Midbrain (tissue), 1 donor: ENCODE results near the gene SETDB1.
A peak's percentile ranks its signal among the peaks of the same experiment; 100 is the strongest.
"Not testable (repeated sequence)": the region's sequence is repeated elsewhere in the genome, so short reads cannot be mapped to it uniquely, and the experiment has no call there.

Source experiments
- DNase-seq: peaks from one replicate; lab custom pipeline; 2025; lab: John Stamatoyannopoulos, UW

SETDB1 gene

DNA sequence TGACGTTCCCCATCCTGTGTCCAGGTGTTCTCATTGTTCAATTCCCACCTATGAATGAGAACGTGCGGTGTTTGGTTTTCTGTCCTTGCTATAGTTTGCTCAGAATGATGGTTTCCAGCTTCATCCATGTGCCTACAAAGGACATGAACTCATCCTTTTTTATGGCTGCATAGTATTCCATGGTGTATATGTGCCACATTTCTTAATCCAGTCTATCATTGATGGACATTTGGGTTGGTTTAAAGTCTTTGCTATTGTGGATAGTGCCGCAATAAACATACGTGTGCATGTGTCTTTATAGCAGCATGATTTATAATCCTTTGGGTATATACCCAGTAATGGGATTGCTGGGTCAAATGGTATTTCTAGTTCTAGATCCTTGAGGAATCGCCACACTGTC lies 2.6 kb downstream of the SETDB1 start:
- DNase-seq: not testable (repeated sequence)

- DNase-seq: no peak
These were observed 5.6 kb downstream of the SETDB1 start for GRCh38 chr1:150931773-150932172.

DNA sequence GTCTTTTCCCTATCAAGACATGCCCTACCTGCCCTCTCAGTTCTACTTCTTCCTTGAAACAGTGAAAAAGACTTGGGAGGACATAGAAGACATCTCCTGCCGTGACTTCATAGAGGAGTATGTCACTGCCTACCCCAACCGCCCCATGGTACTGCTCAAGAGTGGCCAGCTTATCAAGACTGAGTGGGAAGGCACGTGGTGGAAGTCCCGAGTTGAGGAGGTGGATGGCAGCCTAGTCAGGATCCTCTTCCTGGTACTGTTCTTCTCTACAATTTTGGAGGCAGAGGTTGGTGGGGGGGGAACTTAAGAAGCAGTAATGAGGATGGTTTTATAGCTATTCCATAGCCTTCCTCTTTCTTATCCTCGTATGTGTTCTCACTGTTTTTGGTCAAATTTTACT lies 18.7 kb downstream of the SETDB1 start:
- no peak for DNase-seq

- no peak for DNase-seq
These were observed 28.5 kb downstream of the SETDB1 start for GRCh38 chr1:150954708-150955107.

- no peak for DNase-seq
These were observed 29.1 kb downstream of the SETDB1 start for GRCh38 chr1:150955280-150955679.

- DNase-seq: no peak
These were observed 31.5 kb downstream of the SETDB1 start for GRCh38 chr1:150957666-150958065.

DNA sequence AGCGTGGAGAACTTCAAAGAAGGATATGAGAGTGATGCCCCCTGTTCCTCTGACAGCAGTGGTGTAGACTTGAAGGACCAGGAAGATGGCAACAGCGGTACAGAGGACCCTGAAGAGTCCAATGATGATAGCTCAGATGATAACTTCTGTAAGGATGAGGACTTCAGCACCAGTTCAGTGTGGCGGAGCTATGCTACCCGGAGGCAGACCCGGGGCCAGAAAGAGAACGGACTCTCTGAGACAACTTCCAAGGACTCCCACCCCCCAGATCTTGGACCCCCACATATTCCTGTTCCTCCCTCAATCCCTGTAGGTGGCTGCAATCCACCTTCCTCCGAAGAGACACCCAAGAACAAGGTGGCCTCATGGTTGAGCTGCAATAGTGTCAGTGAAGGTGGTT lies 34.5 kb downstream of the SETDB1 start:
- no peak for DNase-seq

- DNase-seq: no peak
These were observed 35.6 kb downstream of the SETDB1 start for GRCh38 chr1:150961756-150962155.

DNA sequence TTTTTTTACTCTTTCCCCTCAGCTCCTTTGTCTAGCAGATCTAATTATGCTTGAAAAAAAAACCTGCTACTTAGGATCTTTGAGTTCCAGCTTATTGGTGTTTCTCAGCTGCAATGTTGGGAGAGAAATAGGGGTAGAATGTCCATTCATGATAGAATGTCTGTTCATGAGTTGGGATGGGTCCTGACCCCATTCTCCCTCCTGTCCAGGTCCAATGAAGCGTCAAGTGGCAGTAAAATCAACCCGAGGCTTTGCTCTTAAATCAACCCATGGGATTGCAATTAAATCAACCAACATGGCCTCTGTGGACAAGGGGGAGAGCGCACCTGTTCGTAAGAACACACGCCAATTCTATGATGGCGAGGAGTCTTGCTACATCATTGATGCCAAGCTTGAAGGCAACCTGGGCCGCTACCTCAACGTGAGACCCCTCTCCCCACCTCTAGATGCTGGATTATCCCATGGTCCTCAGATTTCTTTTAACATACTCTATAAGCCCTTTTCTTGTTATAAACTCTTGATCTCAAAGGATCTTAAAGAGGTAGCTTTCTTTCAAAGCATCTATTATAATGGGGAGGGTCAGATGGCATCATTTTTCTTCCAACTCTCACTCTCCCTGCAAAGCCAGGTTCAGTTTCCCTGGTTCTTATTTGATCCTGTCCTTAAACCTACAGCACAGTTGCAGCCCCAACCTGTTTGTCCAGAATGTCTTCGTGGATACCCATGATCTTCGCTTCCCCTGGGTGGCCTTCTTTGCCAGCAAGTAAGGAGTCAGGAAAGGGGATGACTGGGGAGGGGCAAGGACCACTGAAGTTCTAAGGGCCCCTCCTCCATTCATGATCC lies 37.4 kb downstream of the SETDB1 start:
- no peak for DNase-seq

DNA sequence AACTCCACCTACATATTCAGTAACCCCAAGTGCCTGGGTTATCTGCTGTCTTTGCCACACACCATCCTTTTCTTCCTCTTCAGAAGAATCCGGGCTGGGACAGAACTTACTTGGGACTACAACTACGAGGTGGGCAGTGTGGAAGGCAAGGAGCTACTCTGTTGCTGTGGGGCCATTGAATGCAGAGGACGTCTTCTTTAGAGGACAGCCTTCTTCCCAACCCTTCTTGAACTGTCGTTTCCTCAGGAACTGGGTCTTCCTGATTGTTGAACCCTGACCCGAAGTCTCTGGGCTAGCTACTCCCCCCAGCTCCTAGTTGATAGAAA lies 38.0 kb downstream of the SETDB1 start:
- DNase-seq: no peak

DNA sequence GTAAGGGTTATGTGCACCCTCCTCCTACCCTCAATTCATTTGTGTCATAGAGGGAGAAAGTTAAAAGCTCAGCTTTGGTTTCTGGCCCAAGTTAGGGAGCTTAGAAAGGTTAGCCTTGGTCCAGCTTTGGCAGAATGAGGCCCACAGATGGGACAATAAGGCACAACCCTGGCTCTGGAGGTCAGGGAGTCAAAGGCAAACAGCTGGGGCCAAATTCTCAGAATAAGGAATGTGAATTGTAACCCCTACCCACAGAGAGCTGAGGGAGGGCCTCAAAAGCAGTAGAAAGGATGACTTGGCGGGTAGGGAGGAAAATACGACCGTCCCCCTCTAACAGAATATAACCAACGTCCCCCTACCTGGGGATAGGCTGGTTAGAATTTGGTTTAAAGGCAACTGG lies 39.4 kb downstream of the SETDB1 start:
- no peak for DNase-seq

DNA sequence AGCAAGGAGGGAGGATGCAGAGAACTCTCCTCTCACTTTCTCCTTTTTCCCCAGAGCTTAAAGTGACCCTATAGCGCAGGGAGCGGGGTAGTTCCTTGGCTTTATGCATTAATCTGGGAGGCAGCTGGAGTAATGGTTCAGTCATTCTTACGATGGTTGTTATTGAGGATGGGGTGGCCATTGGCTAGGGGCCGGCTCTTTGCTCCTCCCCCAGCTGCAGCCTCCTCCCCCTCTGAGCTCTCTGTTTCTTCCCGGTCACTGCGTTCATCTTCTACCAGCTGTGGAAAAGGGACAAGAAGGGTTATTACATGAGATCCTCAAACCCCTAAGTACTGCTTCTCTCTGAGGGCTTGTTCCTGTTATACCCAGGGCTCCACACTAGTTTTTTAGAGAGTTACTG lies 39.8 kb downstream of the SETDB1 start:
- peak; percentile 56 for DNase-seq

DNA sequence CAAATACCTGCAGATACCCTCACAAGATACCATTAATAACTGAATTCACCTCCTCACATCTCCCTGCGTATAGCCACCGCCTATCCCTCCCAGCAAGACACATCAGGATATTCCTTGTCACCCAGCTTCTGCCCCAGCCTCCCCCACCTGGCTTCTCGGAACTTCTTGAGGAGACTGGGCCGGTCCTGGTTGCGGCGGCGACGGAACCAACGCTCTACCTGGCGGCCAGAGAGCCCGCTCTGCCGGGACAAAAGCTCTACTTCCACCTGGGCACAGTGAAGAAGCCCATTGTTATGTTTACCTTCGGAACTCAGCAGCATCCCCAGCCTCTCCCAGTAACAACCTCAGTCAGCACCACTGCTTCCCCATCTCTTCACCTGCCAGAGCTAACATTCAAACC lies 41.8 kb downstream of the SETDB1 start:
- no peak for DNase-seq

- DNase-seq: peak; percentile 72
These were observed 42.3 kb downstream of the SETDB1 start for GRCh38 chr1:150968491-150968890.

GRCh38 chr1:150969626-150970025 lies 43.5 kb downstream of the SETDB1 start:
- no peak for DNase-seq

- DNase-seq: no peak
These were observed 44.8 kb downstream of the SETDB1 start for GRCh38 chr1:150970808-150971582.

GRCh38 chr1:150971583-150972416 lies 45.6 kb downstream of the SETDB1 start:
- DNase-seq: no peak

DNA sequence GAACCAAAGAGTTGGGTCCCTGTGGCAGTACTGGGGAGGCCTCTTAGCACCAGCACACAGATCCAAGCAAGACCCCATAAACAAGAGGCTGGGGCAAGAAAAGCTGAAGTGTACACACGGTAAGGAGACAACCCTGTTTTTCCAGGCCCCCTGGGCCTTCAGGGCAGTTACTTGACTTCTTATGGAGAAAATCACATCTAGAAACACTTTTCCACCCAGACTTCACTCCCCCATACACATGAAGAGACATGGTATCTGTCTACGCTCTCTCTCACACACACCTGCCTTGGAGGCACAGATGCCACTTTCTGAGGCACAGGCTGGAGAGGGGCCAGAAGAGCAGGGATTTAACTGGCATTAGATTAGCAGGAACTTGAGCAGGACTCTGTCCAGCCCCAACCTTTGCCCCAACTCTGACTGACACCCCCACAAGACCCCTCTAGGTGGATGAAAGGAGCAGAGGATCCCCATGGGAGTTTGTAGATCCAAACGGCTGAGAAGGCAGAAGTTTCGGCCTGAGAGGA lies 46.3 kb downstream of the SETDB1 start:
- DNase-seq: no peak

GRCh38 chr1:150973258-150973835 lies 47.2 kb downstream of the SETDB1 start:
- DNase-seq: no peak

- DNase-seq: peak; percentile 32
These were observed 47.8 kb downstream of the SETDB1 start for GRCh38 chr1:150973836-150974579.
